ENCODE data around the gene FNDC11. TPM values are rescaled to one million over a fixed set of nuclear protein-coding genes. Genes with fewer than 3 reads are reported as not detected.
"Not testable (repeated sequence)": the region's sequence is repeated elsewhere in the genome, so short reads cannot be mapped to it uniquely, and the experiment has no call there.

Gene FNDC11
- polyA plus RNA-seq, 1 donor, result 0.34 TPM

DNA sequence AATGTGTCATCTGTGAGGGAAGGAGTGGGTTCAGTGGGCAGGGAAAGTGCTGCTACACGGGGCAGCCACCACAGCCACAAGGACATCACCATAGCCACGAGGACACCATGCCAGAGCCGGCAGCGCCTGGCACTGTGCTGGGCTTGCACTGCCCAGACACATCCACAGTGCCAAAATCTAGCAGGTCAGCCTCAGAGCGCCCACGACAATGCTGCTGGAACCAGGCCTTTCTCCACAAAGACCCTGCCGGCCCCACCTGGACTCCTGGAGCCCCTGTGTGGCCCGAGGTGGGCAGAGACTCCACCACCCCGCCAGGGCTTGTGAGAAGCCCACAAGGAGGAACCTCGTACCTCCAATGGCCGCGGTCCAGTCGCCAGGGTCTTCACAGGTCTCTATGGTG lies 38.7 kb downstream of the FNDC11 start:
- no peak overlapping the region for H3K27ac ChIP-seq (ENCODE audit: low read length)
- no peak overlapping the region for H3K4me3 ChIP-seq (ENCODE audit: low read length)
- DNase-seq, result no peak
- no peaks in the 10 kb centered on the region for H3K27me3 ChIP-seq (ENCODE audit: control insufficient read depth, insufficient read depth, low read length)
- peaks cover 67% of the 10 kb centered on the region for H3K36me3 ChIP-seq (ENCODE audit: control insufficient read depth, insufficient read depth, low read length)
- no peaks in the 10 kb centered on the region for H3K4me1 ChIP-seq (ENCODE audit: control insufficient read depth, insufficient read depth, low read length)
- H3K9me3 ChIP-seq (ENCODE audit: control insufficient read depth, low read depth, low read length), result no peaks in the 10 kb centered on the region
- WGBS (ENCODE audit: insufficient coverage, low lambda C conversion rate), result no CpG with 5 or more reads among the region's 13 CpGs

DNA sequence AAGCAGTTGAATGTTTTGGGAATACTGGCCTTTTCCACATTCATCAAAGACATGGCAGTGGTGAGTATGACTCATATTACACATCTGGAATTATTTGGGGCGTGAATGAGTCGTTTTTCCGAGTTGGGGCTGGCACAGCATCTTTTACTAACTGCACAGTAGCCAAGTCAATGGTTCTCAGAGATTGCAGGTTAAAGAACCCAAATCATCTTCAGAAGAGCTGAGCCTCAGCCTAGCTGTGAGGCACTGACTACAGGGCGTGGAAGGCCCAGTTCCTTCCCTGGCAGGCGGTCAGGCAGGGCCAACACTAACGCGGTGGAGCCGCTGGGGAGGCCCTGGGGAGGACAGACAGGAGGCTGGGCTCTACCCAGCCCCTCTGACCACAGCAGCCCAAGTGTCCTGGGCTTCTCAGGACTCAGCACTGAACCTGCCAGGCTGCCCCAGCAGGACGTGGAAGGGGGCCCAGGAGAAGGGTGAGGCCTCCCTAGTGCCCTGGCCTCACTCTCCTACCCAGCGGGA lies 40.1 kb downstream of the FNDC11 start:
- no peak overlapping the region for H3K27ac ChIP-seq (ENCODE audit: low read length)

GRCh38 chr20:63595416-63596127 lies 41.6 kb downstream of the FNDC11 start:
- Histone ChIP-seq H3K27ac (ENCODE audit: low read length) (no peak overlapping the region), H3K4me3 (ENCODE audit: low read length) (no peak overlapping the region), H3K27me3 (ENCODE audit: control insufficient read depth, insufficient read depth, low read length) (no peaks in the 10 kb centered on the region), H3K9me3 (ENCODE audit: control insufficient read depth, low read depth, low read length) (no peaks in the 10 kb centered on the region), H3K4me1 (ENCODE audit: control insufficient read depth, insufficient read depth, low read length) (no peaks in the 10 kb centered on the region), H3K36me3 (ENCODE audit: control insufficient read depth, insufficient read depth, low read length) (peaks cover 61% of the 10 kb centered on the region)
- no CpG with 5 or more reads among the region's 30 CpGs for WGBS (ENCODE audit: insufficient coverage, low lambda C conversion rate)
- DNase-seq, result no peak

More for the DNA sequence above, 40.1 kb downstream of the FNDC11 start:
- H3K9me3 ChIP-seq (ENCODE audit: control insufficient read depth, low read depth, low read length), result no peaks in the 10 kb centered on the region
- peaks cover 67% of the 10 kb centered on the region for H3K36me3 ChIP-seq (ENCODE audit: control insufficient read depth, insufficient read depth, low read length)
- no peak for DNase-seq
- no peaks in the 10 kb centered on the region for H3K4me1 ChIP-seq (ENCODE audit: control insufficient read depth, insufficient read depth, low read length)
- H3K4me3 ChIP-seq (ENCODE audit: low read length), result no peak overlapping the region
- no peaks in the 10 kb centered on the region for H3K27me3 ChIP-seq (ENCODE audit: control insufficient read depth, insufficient read depth, low read length)
- WGBS (ENCODE audit: insufficient coverage, low lambda C conversion rate), result no CpG with 5 or more reads among the region's 10 CpGs

GRCh38 chr20:63596423-63596822 lies 42.5 kb downstream of the FNDC11 start:
- H3K36me3 ChIP-seq (ENCODE audit: control insufficient read depth, insufficient read depth, low read length), result peaks cover 68% of the 10 kb centered on the region
- no peak for DNase-seq
- no CpG with 5 or more reads among the region's 6 CpGs for WGBS (ENCODE audit: insufficient coverage, low lambda C conversion rate)
- H3K27ac ChIP-seq (ENCODE audit: low read length), result no peak overlapping the region
- no peaks in the 10 kb centered on the region for H3K9me3 ChIP-seq (ENCODE audit: control insufficient read depth, low read depth, low read length)
- no peaks in the 10 kb centered on the region for H3K27me3 ChIP-seq (ENCODE audit: control insufficient read depth, insufficient read depth, low read length)
- no peak overlapping the region for H3K4me3 ChIP-seq (ENCODE audit: low read length)
- no peaks in the 10 kb centered on the region for H3K4me1 ChIP-seq (ENCODE audit: control insufficient read depth, insufficient read depth, low read length)

DNA sequence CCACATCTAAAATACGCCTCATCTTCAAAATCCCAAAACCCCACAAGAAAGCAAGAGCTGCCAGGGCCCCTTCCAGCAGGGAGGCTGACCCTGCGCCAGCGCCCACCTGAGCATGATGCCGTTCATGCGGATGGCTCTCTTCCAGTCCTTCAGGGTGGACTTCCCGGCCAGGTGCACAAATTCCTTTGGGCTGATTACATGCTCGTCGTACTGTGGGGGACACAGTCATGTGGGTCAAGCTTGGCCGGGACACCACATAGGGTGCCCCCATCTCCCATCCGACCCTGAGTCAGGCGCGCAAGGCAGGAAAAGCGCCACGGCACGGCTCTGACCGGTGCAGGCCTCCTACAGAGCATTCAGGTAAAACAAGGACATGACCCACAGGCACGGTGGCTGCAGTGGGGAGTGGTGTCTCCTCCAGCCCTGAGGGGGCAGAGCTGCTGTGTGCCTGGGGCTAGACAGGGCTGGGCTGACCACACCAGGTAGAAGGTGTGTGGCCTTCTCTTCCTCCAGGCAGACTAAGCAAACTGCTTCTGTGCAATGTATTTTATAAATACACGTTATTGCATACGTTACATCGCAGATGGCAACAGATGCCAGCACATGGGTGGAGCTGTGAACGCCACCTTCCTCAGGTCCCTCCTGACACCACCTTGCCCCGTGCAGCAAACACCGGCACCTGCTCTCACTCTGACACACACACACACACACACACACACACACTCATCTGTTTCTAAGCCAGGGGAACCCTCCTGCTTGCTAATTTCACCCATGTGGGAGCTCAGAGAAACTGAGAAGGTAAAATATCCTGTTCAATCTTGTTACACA lies 43.9 kb downstream of the FNDC11 start:
- Histone ChIP-seq H3K9me3 (ENCODE audit: control insufficient read depth, low read depth, low read length) (no peaks in the 10 kb centered on the region), H3K36me3 (ENCODE audit: control insufficient read depth, insufficient read depth, low read length) (peaks cover 73% of the 10 kb centered on the region), H3K4me3 (ENCODE audit: low read length) (no peak overlapping the region), H3K27ac (ENCODE audit: low read length) (no peak overlapping the region), H3K27me3 (ENCODE audit: control insufficient read depth, insufficient read depth, low read length) (no peaks in the 10 kb centered on the region), H3K4me1 (ENCODE audit: control insufficient read depth, insufficient read depth, low read length) (no peaks in the 10 kb centered on the region)
- DNase-seq, result no peak
- no CpG with 5 or more reads among the region's 23 CpGs for WGBS (ENCODE audit: insufficient coverage, low lambda C conversion rate)

DNA sequence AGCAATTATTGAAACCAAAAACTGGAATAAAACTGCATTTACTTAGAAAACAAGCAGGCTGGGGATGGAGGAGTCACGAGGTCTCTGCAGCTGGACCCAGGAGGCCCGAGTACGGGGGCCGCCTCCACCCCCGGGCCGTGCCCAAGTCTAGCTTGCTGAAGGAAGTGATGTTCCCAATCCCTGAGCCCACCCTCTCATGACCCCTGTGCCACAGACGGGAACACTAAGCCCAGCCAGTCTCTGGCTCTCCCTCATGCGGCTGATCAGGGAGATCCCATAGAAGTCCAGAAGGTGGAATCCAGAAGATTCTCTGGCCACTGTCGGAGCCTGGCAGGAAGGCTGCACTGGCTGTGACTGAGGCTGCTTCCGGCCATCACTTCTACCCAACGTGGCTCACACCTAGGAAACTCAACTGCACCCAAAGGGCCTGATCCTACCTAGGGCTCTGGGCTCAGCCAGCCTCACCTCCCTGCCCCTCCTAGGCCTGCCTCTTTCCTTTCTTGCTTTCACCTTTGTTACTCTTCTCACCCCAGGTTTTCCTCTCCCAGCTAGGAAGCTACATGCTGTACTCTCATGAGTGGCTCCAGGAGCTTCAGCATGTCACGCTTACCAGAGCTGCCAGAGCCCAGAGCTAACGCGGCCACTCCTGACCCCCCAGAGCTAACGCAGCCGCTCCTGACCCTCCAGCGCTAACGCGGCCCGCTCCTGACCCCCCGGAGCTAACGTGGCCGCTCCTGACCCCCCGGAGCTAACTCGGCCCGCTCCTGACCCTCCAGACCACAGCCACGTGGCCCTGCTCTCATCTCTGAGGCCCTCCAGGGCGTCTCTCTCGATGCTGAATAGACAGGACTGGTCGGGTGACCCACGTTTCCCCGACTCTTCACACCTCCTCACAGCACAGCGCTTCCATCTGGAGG lies 44.8 kb downstream of the FNDC11 start:
- Histone ChIP-seq H3K27me3 (ENCODE audit: control insufficient read depth, insufficient read depth, low read length) (no peaks in the 10 kb centered on the region), H3K36me3 (ENCODE audit: control insufficient read depth, insufficient read depth, low read length) (peaks cover 69% of the 10 kb centered on the region), H3K9me3 (ENCODE audit: control insufficient read depth, low read depth, low read length) (no peaks in the 10 kb centered on the region), H3K4me3 (ENCODE audit: low read length) (no peak overlapping the region), H3K27ac (ENCODE audit: low read length) (no peak overlapping the region), H3K4me1 (ENCODE audit: control insufficient read depth, insufficient read depth, low read length) (no peaks in the 10 kb centered on the region)
- no peak for DNase-seq
- WGBS (ENCODE audit: insufficient coverage, low lambda C conversion rate), result 82% methylated on average over 3 of the region's 33 CpGs

- WGBS (ENCODE audit: insufficient coverage, low lambda C conversion rate), result 100% methylated on average over 2 of the region's 27 CpGs
- H3K36me3 ChIP-seq (ENCODE audit: control insufficient read depth, insufficient read depth, low read length), result peaks cover 65% of the 10 kb centered on the region
- H3K4me3 ChIP-seq (ENCODE audit: low read length), result no peak overlapping the region
- H3K27me3 ChIP-seq (ENCODE audit: control insufficient read depth, insufficient read depth, low read length), result no peaks in the 10 kb centered on the region
- H3K4me1 ChIP-seq (ENCODE audit: control insufficient read depth, insufficient read depth, low read length), result no peaks in the 10 kb centered on the region
- DNase-seq, result no peak
- H3K27ac ChIP-seq (ENCODE audit: low read length), result no peak overlapping the region
- H3K9me3 ChIP-seq (ENCODE audit: control insufficient read depth, low read depth, low read length), result no peaks in the 10 kb centered on the region
These were observed 45.6 kb downstream of the FNDC11 start for GRCh38 chr20:63599396-63600050.

- WGBS (ENCODE audit: insufficient coverage, low lambda C conversion rate), result no CpG with 5 or more reads among the region's 8 CpGs
- not testable (repeated sequence) for H3K4me3 ChIP-seq (ENCODE audit: low read length)
These were observed 47.7 kb downstream of the FNDC11 start for GRCh38 chr20:63601679-63602078.

GRCh38 chr20:63602321-63602720 lies 48.4 kb downstream of the FNDC11 start:
- peaks cover 54% of the 10 kb centered on the region for H3K36me3 ChIP-seq (ENCODE audit: control insufficient read depth, insufficient read depth, low read length)
- no peak for DNase-seq
- H3K27ac ChIP-seq (ENCODE audit: low read length), result no peak overlapping the region
- no peak overlapping the region for H3K4me3 ChIP-seq (ENCODE audit: low read length)
- no peaks in the 10 kb centered on the region for H3K9me3 ChIP-seq (ENCODE audit: control insufficient read depth, low read depth, low read length)
- no peaks in the 10 kb centered on the region for H3K27me3 ChIP-seq (ENCODE audit: control insufficient read depth, insufficient read depth, low read length)
- WGBS (ENCODE audit: insufficient coverage, low lambda C conversion rate), result no CpG with 5 or more reads among the region's 3 CpGs
- H3K4me1 ChIP-seq (ENCODE audit: control insufficient read depth, insufficient read depth, low read length), result no peaks in the 10 kb centered on the region

More at GRCh38 chr20:63601679-63602078, 47.7 kb downstream of the FNDC11 start:
- not testable (repeated sequence) for DNase-seq; H3K27ac ChIP-seq (ENCODE audit: low read length); H3K9me3 ChIP-seq (ENCODE audit: control insufficient read depth, low read depth, low read length); H3K27me3 ChIP-seq (ENCODE audit: control insufficient read depth, insufficient read depth, low read length); H3K4me1 ChIP-seq (ENCODE audit: control insufficient read depth, insufficient read depth, low read length)
- H3K36me3 ChIP-seq (ENCODE audit: control insufficient read depth, insufficient read depth, low read length), result peaks cover 56% of the 10 kb centered on the region

Data from large intestine (tissue), 3 donors.